ENCODE results near the gene SPRING1. TPM values are rescaled to one million over a fixed set of nuclear protein-coding genes. Genes with fewer than 3 reads are reported as not detected.

SPRING1 gene
- total and polyA plus RNA-seq, 7 donors: 4.1 to 10.6 (median 7.9) TPM

- no peak for DNase-seq
- WGBS, 3 donors: 63 to 66% (median 63%) methylated on average over 6 of the region's 6 CpGs
- Histone ChIP-seq H3K9me3 (no peaks in the 10 kb centered on the region), H3K27ac (no peak overlapping the region), H3K27me3 (ENCODE audit: insufficient read depth in 3 of 3, low read length in 2 of 3) (no peaks in the 10 kb centered on the region), H3K36me3 (ENCODE audit: insufficient read depth in 1 of 2, low read depth in 1 of 2) (peaks cover 0 to 33% of the 10 kb centered on the region in 2 donors), H3K4me3 (no peak overlapping the region), H3K4me1 (no peaks in the 10 kb centered on the region)
- intact Hi-C loops (cut with DNase I): no loop called here
- ATAC-seq: no peak
- TF ChIP-seq, protein P1, sequence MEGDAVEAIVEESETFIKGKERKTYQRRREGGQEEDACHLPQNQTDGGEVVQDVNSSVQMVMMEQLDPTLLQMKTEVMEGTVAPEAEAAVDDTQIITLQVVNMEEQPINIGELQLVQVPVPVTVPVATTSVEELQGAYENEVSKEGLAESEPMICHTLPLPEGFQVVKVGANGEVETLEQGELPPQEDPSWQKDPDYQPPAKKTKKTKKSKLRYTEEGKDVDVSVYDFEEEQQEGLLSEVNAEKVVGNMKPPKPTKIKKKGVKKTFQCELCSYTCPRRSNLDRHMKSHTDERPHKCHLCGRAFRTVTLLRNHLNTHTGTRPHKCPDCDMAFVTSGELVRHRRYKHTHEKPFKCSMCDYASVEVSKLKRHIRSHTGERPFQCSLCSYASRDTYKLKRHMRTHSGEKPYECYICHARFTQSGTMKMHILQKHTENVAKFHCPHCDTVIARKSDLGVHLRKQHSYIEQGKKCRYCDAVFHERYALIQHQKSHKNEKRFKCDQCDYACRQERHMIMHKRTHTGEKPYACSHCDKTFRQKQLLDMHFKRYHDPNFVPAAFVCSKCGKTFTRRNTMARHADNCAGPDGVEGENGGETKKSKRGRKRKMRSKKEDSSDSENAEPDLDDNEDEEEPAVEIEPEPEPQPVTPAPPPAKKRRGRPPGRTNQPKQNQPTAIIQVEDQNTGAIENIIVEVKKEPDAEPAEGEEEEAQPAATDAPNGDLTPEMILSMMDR (IDR thresholded peaks at IDR 0.05): no peak
Measured at GRCh38 chr12:116727891-116728290, 10.0 kb downstream of the SPRING1 start.

DNA sequence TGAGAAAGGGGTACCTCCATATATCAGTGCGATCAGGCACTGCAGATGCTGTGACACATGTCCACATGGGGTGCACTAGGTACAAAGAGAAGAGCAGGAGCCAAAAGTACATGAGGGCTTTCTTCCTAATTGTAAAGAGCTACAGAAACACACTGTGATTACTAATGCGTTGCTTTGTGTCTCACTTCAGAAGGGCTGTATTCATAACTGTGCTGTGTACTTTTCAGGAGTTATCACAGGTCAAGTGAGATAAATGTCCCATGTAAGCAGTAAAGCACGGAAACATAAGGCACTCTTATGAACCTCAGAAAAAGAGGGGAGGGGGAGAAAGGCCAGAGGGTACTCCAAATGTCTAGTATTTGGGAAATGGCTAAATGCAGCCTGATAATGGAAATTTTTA lies 10.6 kb downstream of the SPRING1 start:
- intact Hi-C loops (cut with DNase I): no loop called here
- no peaks in the 10 kb centered on the region for H3K9me3 ChIP-seq
- TF ChIP-seq, protein P1 (IDR thresholded peaks at IDR 0.05): no peak
- no peak overlapping the region for H3K4me3 ChIP-seq
- H3K27ac ChIP-seq: no peak overlapping the region
- H3K36me3 ChIP-seq (ENCODE audit: insufficient read depth in 1 of 2, low read depth in 1 of 2): peaks cover 0 to 35% of the 10 kb centered on the region in 2 donors
- H3K27me3 ChIP-seq (ENCODE audit: insufficient read depth in 3 of 3, low read length in 2 of 3): no peaks in the 10 kb centered on the region
- ATAC-seq (no peak), DNase-seq (no peak)
- no peaks in the 10 kb centered on the region for H3K4me1 ChIP-seq
- 91 to 94% (median 94%) methylated on average over 3 of the region's 3 CpGs for WGBS, 3 donors

DNA sequence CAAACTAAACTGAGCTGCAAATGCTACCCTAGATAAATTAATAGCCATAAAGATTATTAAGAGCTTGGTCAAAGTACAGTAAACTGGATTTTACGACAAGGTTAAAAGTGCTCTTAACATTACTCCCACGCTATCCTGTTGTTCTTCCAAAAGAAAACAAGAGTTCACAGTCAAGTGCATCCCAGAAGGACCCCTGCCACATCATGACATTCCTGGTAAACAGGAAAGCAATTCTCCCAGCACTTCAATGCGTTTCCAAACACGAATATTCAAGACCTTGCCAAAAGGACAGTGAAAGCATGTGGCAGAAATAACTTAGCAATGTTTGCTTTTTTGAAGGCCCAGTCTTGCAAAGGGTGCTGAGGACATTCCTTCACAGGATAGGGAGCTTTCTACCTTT lies 11.2 kb downstream of the SPRING1 start:
- Histone ChIP-seq H3K27ac (no peak overlapping the region), H3K4me3 (no peak overlapping the region), H3K27me3 (ENCODE audit: insufficient read depth in 3 of 3, low read length in 2 of 3) (no peaks in the 10 kb centered on the region), H3K36me3 (ENCODE audit: insufficient read depth in 1 of 2, low read depth in 1 of 2) (peaks cover 0 to 35% of the 10 kb centered on the region in 2 donors), H3K4me1 (no peaks in the 10 kb centered on the region), H3K9me3 (no peaks in the 10 kb centered on the region)
- 41 to 47% (median 45%) methylated on average over 4 of the region's 4 CpGs for WGBS, 3 donors
- intact Hi-C loops (cut with DNase I): no loop called here
- no peak for ATAC-seq
- DNase-seq: no peak
- TF ChIP-seq, protein P1 (IDR thresholded peaks at IDR 0.05): no peak

GRCh38 chr12:116722245-116722644 lies 15.6 kb downstream of the SPRING1 start:
- TF ChIP-seq, protein P1 (IDR thresholded peaks at IDR 0.05): no peak
- intact Hi-C loops (cut with DNase I): loop anchor here in 1 of 2 donors (5.0 kb wide), 1 partner anchor 100 kb away; no protein-coding TSS in a partner anchor
- Histone ChIP-seq H3K4me1 (peaks cover 26% of the 10 kb centered on the region), H3K4me3 (no peak overlapping the region), H3K36me3 (ENCODE audit: insufficient read depth in 1 of 2, low read depth in 1 of 2) (peaks cover 0 to 24% of the 10 kb centered on the region in 2 donors), H3K27ac (no peak overlapping the region), H3K27me3 (ENCODE audit: insufficient read depth in 3 of 3, low read length in 2 of 3) (no peaks in the 10 kb centered on the region), H3K9me3 (no peaks in the 10 kb centered on the region)
- no peak for ATAC-seq
- DNase-seq: no peak

Data from psoas muscle (tissue), 8 donors.